Sigmoid colon (tissue), 7 donors: ENCODE data around the gene JPH4. TPM values are rescaled to one million over a fixed set of nuclear protein-coding genes. Genes with fewer than 3 reads are reported as not detected.

Source experiments
- DNase-seq: peaks from one replicate; pipeline ENCODE4 v3.0.0-alpha.2; 2019
- H3K27ac ChIP-seq, 4 donors: fragments of 200-600 bp; sonication (generic); one replicate each; pipeline ENCODE4 v1.5.1; 2016 to 2019; ENCODE audit warnings: mild to moderate bottlenecking in 1 of 4
- H3K27me3 ChIP-seq, 3 donors: fragments of 200-600 bp; sonication (generic); one replicate each; pipeline ENCODE4 v1.5.1; 2019; ENCODE audit warnings: mild to moderate bottlenecking in 1 of 3
- H3K36me3 ChIP-seq, 4 donors: fragments of 200-600 bp; sonication (generic); one replicate each; pipeline ENCODE4 v1.5.1; 2016 to 2019
- H3K4me1 ChIP-seq, 4 donors: fragments of 200-600 bp; sonication (generic); one replicate each; pipeline ENCODE4 v1.5.1; 2017 to 2019
- H3K4me3 ChIP-seq, 4 donors: fragments of 200-600 bp; sonication (generic); one replicate each; pipeline ENCODE4 v1.5.1; 2017 to 2019; ENCODE audit warnings: mild to moderate bottlenecking in 2 of 4, moderate library complexity in 1 of 4
- H3K9me3 ChIP-seq, 4 donors: fragments of 200-600 bp in 3 of 4; sonication (generic) in 3 of 4; one replicate each; pipeline versions ENCODE4 v1.5.1 to v1.6.1; 2013 to 2019
- EP300 ChIP-seq, 4 donors: sonication (generic); formaldehyde crosslinking; IDR thresholded peaks; one replicate each; pipeline ENCODE4 v1.6.1; 2017; ENCODE audit warnings: antibody characterized with exemption in 4 of 4
- POLR2A ChIP-seq, 2 donors: fragments of 450-650 bp; IDR thresholded peaks; one replicate each; pipeline ENCODE4 v1.6.1; 2016; ENCODE audit warnings: antibody characterized with exemption in 2 of 2, mild to moderate bottlenecking in 2 of 2, moderate library complexity in 2 of 2
- POLR2AphosphoS5 ChIP-seq, 4 donors: sonication (generic); formaldehyde crosslinking; IDR thresholded peaks; one replicate each; pipeline ENCODE4 v1.6.1; 2017; ENCODE audit warnings: antibody characterized with exemption in 4 of 4
- WGBS, 2 donors: extraction: QIAGEN DNeasy Blood & Tissue Kit; methylation state at CpG; one replicate each; pipeline ENCODE4 v1.1.7; 2013; 5-methylcytosine and 5-hydroxymethylcytosine counted together
- intact Hi-C: fragments of 100-400 bp; cut with DNase I; formaldehyde crosslinking; loops from one replicate; pipeline ENCODE4 v1.15.1; 2023
- polyA plus RNA-seq, 3 donors: library from polyadenylated mRNA; stranded (reverse); fragments of 200-250 nt; gene quantifications; one replicate each; pipeline ENCODE4 v1.2.3, GENCODE V29; 2013
- total RNA-seq, 4 donors: library from RNA; depleted of rRNA; stranded (reverse); fragments of >200 nt; gene quantifications; one replicate each; pipeline ENCODE4 v1.1.0, GENCODE V29; 2016
- TF ChIP-seq, protein P1 (sequence below), 4 experiments: fragments of 450-650 bp in 3 of 4; fragments of 200-600 bp in 1 of 4; IDR thresholded peaks; one replicate each; pipeline ENCODE4 v1.5.1; 2016 to 2019; ENCODE audit warnings: antibody characterized with exemption in 4 of 4, mild to moderate bottlenecking in 3 of 4, moderate library complexity in 2 of 4
- donor health status: healthy with polysubstance abuse.
- donor health status: Bipolar disorder and iron deficiency.
- donor health status: healthy.

JPH4 gene
- total and polyA plus RNA-seq, 7 donors: 0.60 to 3.0 (median 1.6) TPM; not detected in 1

DNA sequence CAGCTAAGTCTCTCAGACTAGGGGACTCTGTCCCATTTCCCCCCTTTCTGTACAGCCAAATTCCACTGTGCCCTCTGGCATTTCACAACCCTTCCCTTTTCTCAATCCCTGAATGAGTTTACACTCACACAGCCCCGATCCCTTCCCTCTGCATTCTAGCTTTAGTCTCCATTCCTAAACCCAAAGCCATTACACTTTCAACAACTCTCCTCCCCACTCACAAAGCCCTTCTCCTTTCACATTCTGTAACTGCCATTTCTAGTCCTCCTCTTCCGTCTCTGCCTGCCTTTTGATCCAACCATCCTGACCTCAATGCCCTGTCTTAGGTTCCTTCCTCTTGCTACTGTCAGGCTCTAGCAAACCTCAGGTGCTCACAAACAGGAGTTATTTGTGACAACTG is 30.7 kb downstream of the JPH4 start:
- Histone ChIP-seq H3K9me3 (no peaks in the 10 kb centered on the region), H3K4me3 (no peak overlapping the region), H3K4me1 (peaks cover 0 to 18% (median 11%) of the 10 kb centered on the region in 4 donors), H3K27ac (no peak overlapping the region), H3K36me3 (peaks cover 0 to 2% (median 0%) of the 10 kb centered on the region in 4 donors), H3K27me3 (no peaks in the 10 kb centered on the region)
- WGBS, 2 donors: 74 to 77% methylated on average over 2 of the region's 2 CpGs
- intact Hi-C loops: no loop called here
- TF ChIP-seq EP300 (IDR thresholded peaks at IDR 0.05): no peak
- TF ChIP-seq POLR2AphosphoS5 (IDR thresholded peaks at IDR 0.05): no peak
- TF ChIP-seq, protein P1, sequence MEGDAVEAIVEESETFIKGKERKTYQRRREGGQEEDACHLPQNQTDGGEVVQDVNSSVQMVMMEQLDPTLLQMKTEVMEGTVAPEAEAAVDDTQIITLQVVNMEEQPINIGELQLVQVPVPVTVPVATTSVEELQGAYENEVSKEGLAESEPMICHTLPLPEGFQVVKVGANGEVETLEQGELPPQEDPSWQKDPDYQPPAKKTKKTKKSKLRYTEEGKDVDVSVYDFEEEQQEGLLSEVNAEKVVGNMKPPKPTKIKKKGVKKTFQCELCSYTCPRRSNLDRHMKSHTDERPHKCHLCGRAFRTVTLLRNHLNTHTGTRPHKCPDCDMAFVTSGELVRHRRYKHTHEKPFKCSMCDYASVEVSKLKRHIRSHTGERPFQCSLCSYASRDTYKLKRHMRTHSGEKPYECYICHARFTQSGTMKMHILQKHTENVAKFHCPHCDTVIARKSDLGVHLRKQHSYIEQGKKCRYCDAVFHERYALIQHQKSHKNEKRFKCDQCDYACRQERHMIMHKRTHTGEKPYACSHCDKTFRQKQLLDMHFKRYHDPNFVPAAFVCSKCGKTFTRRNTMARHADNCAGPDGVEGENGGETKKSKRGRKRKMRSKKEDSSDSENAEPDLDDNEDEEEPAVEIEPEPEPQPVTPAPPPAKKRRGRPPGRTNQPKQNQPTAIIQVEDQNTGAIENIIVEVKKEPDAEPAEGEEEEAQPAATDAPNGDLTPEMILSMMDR (IDR thresholded peaks at IDR 0.05): no peak
- no peak for TF ChIP-seq POLR2A (IDR thresholded peaks at IDR 0.05)
- DNase-seq: no peak

DNA sequence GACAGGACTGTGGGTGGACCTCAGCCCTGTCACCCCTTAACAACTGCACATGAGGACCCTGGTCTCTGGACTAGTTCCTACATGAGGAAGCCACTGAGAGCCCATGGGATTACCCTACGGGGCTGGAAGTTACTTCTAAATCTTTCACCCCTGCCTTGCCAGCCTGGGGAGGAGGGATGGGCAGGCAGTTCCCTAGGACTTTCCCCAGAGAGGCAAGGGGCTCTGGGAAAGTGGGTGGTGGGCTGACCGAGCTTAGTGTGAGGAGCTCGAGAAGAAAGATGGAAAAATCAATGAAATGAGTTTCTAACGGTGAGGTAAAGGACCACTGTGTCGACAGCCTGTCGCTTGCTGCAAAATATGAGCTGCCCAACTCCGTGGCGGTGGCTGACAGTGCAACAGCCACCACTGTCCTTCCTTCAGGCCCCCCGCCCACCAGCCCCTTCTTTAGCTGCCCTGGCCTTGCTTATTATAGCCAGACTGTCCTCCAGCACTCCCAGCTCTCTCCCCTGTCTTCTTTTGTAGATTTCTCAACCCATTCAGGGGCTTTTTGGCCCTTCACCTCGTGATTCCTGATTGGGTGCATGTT is 32.0 kb downstream of the JPH4 start:
- 87% methylated on average over 10 of the region's 10 CpGs for WGBS, 2 donors
- peaks cover 0 to 13% (median 9%) of the 10 kb centered on the region in 4 donors for H3K4me1 ChIP-seq
- H3K27me3 ChIP-seq: no peaks in the 10 kb centered on the region
- TF ChIP-seq POLR2A (IDR thresholded peaks at IDR 0.05) (no peak), POLR2AphosphoS5 (IDR thresholded peaks at IDR 0.05) (no peak), EP300 (IDR thresholded peaks at IDR 0.05) (no peak)
- TF ChIP-seq, protein P1 (IDR thresholded peaks at IDR 0.05): no peak
- H3K36me3 ChIP-seq: peaks cover 0 to 6% (median 0%) of the 10 kb centered on the region in 4 donors
- H3K9me3 ChIP-seq: no peaks in the 10 kb centered on the region
- no peak overlapping the region for H3K4me3 ChIP-seq
- no peak overlapping the region for H3K27ac ChIP-seq
- intact Hi-C loops: no loop called here
- DNase-seq: no peak

DNA sequence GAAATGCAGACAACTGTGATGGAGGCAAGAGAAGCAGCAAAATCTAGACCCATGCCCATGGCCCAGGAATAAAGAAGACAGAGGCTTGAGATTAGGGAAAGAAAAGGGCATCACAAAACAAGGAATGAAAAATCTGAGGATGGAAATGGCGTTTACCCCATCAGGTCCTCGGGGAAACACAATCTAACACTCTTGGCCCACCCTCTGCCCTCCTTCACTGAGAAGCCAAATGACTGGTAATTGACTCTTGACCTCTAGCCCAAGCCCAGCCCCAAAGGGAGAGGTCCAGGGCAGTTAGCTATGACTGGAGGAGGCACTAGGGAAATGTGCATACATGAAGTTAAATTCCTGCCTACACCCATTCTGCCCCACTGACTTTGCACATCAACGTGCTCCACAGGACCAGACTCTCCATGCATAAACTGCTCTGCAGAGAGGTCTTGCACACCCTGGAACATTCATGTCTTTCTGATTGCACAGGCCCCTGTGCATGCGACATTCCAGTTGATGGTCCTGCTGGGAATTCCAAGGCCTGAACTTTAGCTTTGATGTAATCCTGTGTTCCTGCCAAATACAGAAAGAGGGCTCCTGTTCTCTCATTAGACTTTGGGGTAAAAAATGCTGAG is 32.7 kb downstream of the JPH4 start:
- Histone ChIP-seq H3K27me3 (no peaks in the 10 kb centered on the region), H3K27ac (no peak overlapping the region), H3K4me3 (no peak overlapping the region), H3K36me3 (peaks cover 0 to 6% (median 0%) of the 10 kb centered on the region in 4 donors), H3K9me3 (no peaks in the 10 kb centered on the region), H3K4me1 (peaks cover 0 to 10% (median 7%) of the 10 kb centered on the region in 4 donors)
- WGBS, 2 donors: 84 to 86% methylated on average over 4 of the region's 4 CpGs
- no peak for DNase-seq
- no peak for TF ChIP-seq EP300 (IDR thresholded peaks at IDR 0.05)
- TF ChIP-seq, protein P1 (IDR thresholded peaks at IDR 0.05): no peak
- TF ChIP-seq POLR2AphosphoS5 (IDR thresholded peaks at IDR 0.05): no peak
- no peak for TF ChIP-seq POLR2A (IDR thresholded peaks at IDR 0.05)
- intact Hi-C loops: no loop called here

DNA sequence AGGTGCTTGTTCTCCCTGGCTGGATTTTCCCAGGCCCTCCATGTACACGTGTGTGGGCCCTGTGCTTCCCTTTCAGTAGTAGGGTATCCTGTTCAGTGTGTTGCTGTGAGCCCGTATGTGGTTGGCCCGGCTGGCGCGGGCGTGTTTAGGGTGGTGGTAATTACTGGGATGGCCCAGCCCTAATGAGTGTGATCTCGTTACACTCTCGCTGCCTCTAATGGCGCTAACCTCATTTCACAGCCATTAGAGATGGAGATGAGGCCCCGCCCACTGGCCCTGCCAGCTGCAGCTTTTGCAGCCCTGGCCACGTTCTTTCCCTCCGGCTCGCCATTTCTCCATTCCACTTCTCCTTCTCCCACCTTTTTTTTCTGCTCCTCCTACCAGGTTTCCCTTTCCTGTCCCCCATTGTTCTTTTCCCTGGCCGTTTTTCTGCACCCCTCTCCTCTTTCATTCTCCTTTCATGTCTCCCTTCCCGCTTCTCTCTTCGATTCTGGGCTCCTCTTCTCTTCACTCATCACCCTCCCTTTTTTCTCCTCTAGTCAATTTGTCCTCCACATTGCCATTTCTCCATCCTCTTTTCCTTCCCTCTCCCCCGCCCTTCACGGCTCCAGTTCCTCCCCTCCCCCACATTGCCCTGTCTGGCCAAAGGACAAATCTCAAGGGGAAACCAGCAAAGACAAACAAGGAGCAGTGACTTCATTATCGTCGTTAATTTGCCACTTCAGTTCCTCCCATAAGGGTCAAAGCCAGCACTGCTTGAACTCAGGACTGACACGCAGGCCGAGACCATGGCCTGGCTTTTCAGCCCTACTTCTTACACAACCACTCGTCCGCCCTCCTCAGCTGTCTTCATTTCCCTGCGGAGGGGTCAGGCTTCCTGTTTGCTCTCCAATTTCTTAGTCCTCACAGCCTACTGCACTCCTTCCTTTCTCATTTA is 33.8 kb downstream of the JPH4 start:
- intact Hi-C loops: no loop called here
- H3K27ac ChIP-seq: no peak overlapping the region
- WGBS, 2 donors: 37 to 59% methylated on average over 25 of the region's 25 CpGs
- no peaks in the 10 kb centered on the region for H3K9me3 ChIP-seq
- H3K27me3 ChIP-seq: no peaks in the 10 kb centered on the region
- H3K4me3 ChIP-seq: no peak overlapping the region
- H3K36me3 ChIP-seq: peaks cover 0 to 6% (median 0%) of the 10 kb centered on the region in 4 donors
- TF ChIP-seq POLR2AphosphoS5 (IDR thresholded peaks at IDR 0.05) (no peak), EP300 (IDR thresholded peaks at IDR 0.05) (no peak), POLR2A (IDR thresholded peaks at IDR 0.05) (no peak)
- TF ChIP-seq, protein P1 (IDR thresholded peaks at IDR 0.05): no peak
- DNase-seq: no peak
- no peaks in the 10 kb centered on the region for H3K4me1 ChIP-seq
